Measurements from ENCODE around the gene MAP3K7. TPM values are rescaled to one million over a fixed set of nuclear protein-coding genes. Genes with fewer than 3 reads are reported as not detected.

The MAP3K7 gene
- total RNA-seq, 6 donors from 2014 or later, result 13.9 to 36.7 (median 19.1) TPM

GRCh38 chr6:90484385-90484784 lies 102.5 kb downstream of the MAP3K7 start:
- no peak for TF ChIP-seq CTCF (IDR thresholded peaks at IDR 0.05)
- no peak for TF ChIP-seq POLR2A (IDR thresholded peaks at IDR 0.05)
- no peak for TF ChIP-seq POLR2AphosphoS5 (IDR thresholded peaks at IDR 0.05)
- TF ChIP-seq EP300 (IDR thresholded peaks at IDR 0.05), result no peak
- 76 to 80% methylated on average over 3 of the region's 3 CpGs for WGBS, 2 donors

DNA sequence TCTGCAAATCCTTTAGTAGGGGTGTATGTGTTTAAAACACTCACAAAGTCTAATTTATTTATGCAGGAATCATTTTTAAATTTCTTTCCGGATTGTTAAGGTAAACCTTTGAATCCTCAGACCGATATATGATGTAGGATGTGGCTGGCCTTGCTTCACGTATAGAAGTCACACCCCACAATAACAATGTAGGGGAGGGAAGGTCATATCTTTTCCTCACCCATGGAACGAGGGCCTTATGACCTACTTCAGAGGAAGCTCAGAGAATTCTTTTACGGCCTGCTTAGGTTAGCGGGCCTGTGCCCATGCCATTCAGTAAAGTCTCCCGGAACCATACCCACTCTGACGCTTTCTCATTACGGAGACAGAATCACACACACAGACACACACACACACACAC lies 102.9 kb downstream of the MAP3K7 start:
- no peak overlapping the region for H3K4me3 ChIP-seq
- H3K27me3 ChIP-seq, result no peaks in the 10 kb centered on the region
- H3K27ac ChIP-seq, result no peak overlapping the region
- ATAC-seq (ENCODE audit: low FRiP score in 2 of 2) (no peak), DNase-seq (no peak)
- H3K4me1 ChIP-seq, result peaks cover 3 to 5% (median 4%) of the 10 kb centered on the region in 4 donors
- no peaks in the 10 kb centered on the region for H3K36me3 ChIP-seq
- 93 to 96% methylated on average over 8 to 9 of the region's 9 CpGs for WGBS, 2 donors
- no peak for TF ChIP-seq POLR2AphosphoS5 (IDR thresholded peaks at IDR 0.05)
- TF ChIP-seq CTCF (IDR thresholded peaks at IDR 0.05), result no peak
- no peak for TF ChIP-seq POLR2A (IDR thresholded peaks at IDR 0.05)
- no peak for TF ChIP-seq EP300 (IDR thresholded peaks at IDR 0.05)
- no peaks in the 10 kb centered on the region for H3K9me3 ChIP-seq

More at GRCh38 chr6:90484385-90484784, 102.5 kb downstream of the MAP3K7 start:
- no peaks in the 10 kb centered on the region for H3K9me3 ChIP-seq
- no peaks in the 10 kb centered on the region for H3K36me3 ChIP-seq
- DNase-seq (no peak), ATAC-seq (ENCODE audit: low FRiP score in 2 of 2) (no peak)
- no peak overlapping the region for H3K27ac ChIP-seq
- peaks cover 0 to under 1% (median under 1%) of the 10 kb centered on the region in 4 donors for H3K4me1 ChIP-seq
- no peaks in the 10 kb centered on the region for H3K27me3 ChIP-seq
- H3K4me3 ChIP-seq, result no peak overlapping the region

DNA sequence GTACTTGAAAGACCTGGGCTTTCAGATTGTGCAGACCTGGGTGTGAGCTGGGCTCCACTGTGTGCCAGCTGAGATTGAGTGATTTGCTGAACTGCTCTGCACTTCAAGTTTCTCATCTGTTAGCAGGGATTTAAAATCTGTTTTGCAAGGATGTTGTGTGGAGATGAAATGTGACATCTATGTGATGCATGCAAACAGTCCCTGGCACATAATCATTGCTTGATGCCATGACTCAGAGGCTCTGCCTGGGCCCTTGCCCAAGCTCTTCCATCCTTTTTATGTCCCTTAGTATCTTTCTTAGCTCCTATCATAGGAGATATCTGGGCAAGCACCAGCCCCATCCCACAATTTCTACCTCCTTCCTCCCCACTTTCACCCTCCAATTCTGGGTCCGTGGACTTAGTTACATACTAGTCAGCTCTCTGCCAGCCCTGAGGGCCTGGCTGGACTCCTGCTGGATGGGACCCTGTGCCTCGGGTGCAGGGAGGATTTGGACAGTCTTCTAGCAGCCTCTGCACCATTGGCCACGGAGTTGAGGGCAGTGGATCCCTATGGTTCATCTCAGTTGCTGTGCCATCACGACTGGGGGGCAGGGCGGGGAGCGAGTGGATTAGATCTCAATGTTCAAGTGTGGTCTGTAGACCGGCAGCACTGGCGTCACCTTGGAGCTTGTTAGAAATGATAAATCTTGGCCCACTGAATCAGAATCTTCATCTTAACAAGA lies 103.6 kb downstream of the MAP3K7 start:
- no peaks in the 10 kb centered on the region for H3K36me3 ChIP-seq
- 82 to 84% methylated on average over 8 of the region's 8 CpGs for WGBS, 2 donors
- TF ChIP-seq POLR2A (IDR thresholded peaks at IDR 0.05) (no peak), CTCF (IDR thresholded peaks at IDR 0.05) (no peak), POLR2AphosphoS5 (IDR thresholded peaks at IDR 0.05) (no peak), EP300 (IDR thresholded peaks at IDR 0.05) (no peak)
- H3K9me3 ChIP-seq, result no peaks in the 10 kb centered on the region
- H3K4me3 ChIP-seq, result no peak overlapping the region
- no peak overlapping the region for H3K27ac ChIP-seq
- no peaks in the 10 kb centered on the region for H3K27me3 ChIP-seq
- ATAC-seq (ENCODE audit: low FRiP score in 2 of 2) (no peak), DNase-seq (no peak)
- peaks cover 4 to 8% (median 6%) of the 10 kb centered on the region in 4 donors for H3K4me1 ChIP-seq

- Histone ChIP-seq H3K27me3 (no peaks in the 10 kb centered on the region), H3K36me3 (no peaks in the 10 kb centered on the region), H3K4me1 (peaks cover 4 to 8% (median 6%) of the 10 kb centered on the region in 4 donors), H3K27ac (no peak overlapping the region), H3K4me3 (no peak overlapping the region), H3K9me3 (no peaks in the 10 kb centered on the region)
- TF ChIP-seq POLR2AphosphoS5 (IDR thresholded peaks at IDR 0.05) (no peak), POLR2A (IDR thresholded peaks at IDR 0.05) (no peak), CTCF (IDR thresholded peaks at IDR 0.05) (no peak), EP300 (IDR thresholded peaks at IDR 0.05) (no peak)
- no peak for ATAC-seq (ENCODE audit: low FRiP score in 2 of 2)
- no peak for DNase-seq
- WGBS, 2 donors, result 81 to 92% methylated on average over 4 of the region's 4 CpGs
These were observed 106.2 kb downstream of the MAP3K7 start for GRCh38 chr6:90480666-90481065.

GRCh38 chr6:90479603-90479926 lies 107.3 kb downstream of the MAP3K7 start:
- no peak for ATAC-seq (ENCODE audit: low FRiP score in 2 of 2)
- DNase-seq, result no peak
- H3K9me3 ChIP-seq, result no peaks in the 10 kb centered on the region

More at GRCh38 chr6:90479603-90479926, 107.3 kb downstream of the MAP3K7 start:
- no peaks in the 10 kb centered on the region for H3K27me3 ChIP-seq
- peaks cover 4 to 8% (median 6%) of the 10 kb centered on the region in 4 donors for H3K4me1 ChIP-seq
- WGBS, 2 donors, result 76 to 100% methylated on average over 1 of the region's 1 CpG
- no peak overlapping the region for H3K27ac ChIP-seq
- no peak overlapping the region for H3K4me3 ChIP-seq
- TF ChIP-seq CTCF (IDR thresholded peaks at IDR 0.05) (no peak), POLR2AphosphoS5 (IDR thresholded peaks at IDR 0.05) (no peak), POLR2A (IDR thresholded peaks at IDR 0.05) (no peak), EP300 (IDR thresholded peaks at IDR 0.05) (no peak)
- no peaks in the 10 kb centered on the region for H3K36me3 ChIP-seq

All from upper lobe of left lung (tissue), 6 donors.